ENCODE data around the gene CDK2.

DNA sequence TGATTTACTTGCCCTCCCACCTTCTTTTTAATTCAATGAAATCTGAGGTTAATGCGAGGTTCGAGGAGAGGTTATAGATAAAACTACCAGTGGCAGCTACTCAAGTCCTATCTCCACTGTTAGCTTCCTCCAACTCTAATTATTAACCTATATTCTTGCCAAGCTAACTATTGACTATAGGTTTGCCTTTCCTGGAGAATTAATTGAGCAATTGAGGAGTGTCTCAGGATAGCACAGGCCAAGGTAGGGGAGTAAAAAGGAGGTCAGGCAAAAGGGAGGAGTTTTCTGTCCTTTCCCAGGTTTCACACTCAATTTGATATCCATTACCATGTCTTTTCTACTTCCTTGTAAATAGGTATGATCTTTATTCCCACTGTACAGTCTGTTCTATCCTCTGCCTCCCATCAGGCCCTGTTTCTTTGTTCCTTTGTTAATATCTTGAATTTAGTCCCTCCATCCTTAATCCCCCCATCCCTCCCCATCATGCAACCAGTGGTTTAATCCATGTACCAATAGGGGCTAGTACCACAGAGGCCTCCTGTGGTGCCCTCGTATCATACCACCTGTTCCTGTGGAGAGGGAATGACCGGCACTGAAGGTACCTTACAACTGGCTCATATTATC is 26.7 kb downstream of the CDK2 start:
- TF ChIP-seq, protein P1, sequence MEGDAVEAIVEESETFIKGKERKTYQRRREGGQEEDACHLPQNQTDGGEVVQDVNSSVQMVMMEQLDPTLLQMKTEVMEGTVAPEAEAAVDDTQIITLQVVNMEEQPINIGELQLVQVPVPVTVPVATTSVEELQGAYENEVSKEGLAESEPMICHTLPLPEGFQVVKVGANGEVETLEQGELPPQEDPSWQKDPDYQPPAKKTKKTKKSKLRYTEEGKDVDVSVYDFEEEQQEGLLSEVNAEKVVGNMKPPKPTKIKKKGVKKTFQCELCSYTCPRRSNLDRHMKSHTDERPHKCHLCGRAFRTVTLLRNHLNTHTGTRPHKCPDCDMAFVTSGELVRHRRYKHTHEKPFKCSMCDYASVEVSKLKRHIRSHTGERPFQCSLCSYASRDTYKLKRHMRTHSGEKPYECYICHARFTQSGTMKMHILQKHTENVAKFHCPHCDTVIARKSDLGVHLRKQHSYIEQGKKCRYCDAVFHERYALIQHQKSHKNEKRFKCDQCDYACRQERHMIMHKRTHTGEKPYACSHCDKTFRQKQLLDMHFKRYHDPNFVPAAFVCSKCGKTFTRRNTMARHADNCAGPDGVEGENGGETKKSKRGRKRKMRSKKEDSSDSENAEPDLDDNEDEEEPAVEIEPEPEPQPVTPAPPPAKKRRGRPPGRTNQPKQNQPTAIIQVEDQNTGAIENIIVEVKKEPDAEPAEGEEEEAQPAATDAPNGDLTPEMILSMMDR (conservative IDR thresholded peaks at IDR 0.05 in 1 of 2, IDR thresholded peaks at IDR 0.05 in 1 of 2; ENCODE audit: extremely low read depth in 1 of 2, insufficient read depth in 1 of 2, low read depth in 1 of 2, low read length in 2 of 2), result no peak
- no peak for TF ChIP-seq EZH2 (IDR thresholded peaks at IDR 0.05; ENCODE audit: borderline replicate concordance, low read length)
